ENCODE results near the gene SORBS2.
A peak's percentile ranks its signal among the peaks of the same experiment; 100 is the strongest.

The SORBS2 gene

GRCh38 chr4:185587427-185588161, 224.4 kb downstream of the SORBS2 start:
- peak; percentile 60 to 71 for DNase-seq (ENCODE audit: low read depth in 2 of 2)

- no peak for DNase-seq (ENCODE audit: low read depth in 2 of 2)
These were observed 225.0 kb downstream of the SORBS2 start for GRCh38 chr4:185587030-185587426.

- DNase-seq (ENCODE audit: low read depth in 2 of 2), result no peak
These were observed 226.8 kb downstream of the SORBS2 start for GRCh38 chr4:185585211-185585610.

GRCh38 chr4:185583813-185584212, 228.2 kb downstream of the SORBS2 start:
- DNase-seq (ENCODE audit: low read depth in 2 of 2), result no peak

GRCh38 chr4:185582651-185583400, 229.2 kb downstream of the SORBS2 start:
- DNase-seq (ENCODE audit: low read depth in 2 of 2), result no peak

- no peak for DNase-seq (ENCODE audit: low read depth in 2 of 2)
These were observed 231.3 kb downstream of the SORBS2 start for GRCh38 chr4:185580699-185581098.

- DNase-seq (ENCODE audit: low read depth in 2 of 2), result no peak
These were observed 233.7 kb downstream of the SORBS2 start for GRCh38 chr4:185578284-185578683.

GRCh38 chr4:185576962-185577950, 234.7 kb downstream of the SORBS2 start:
- no peak for DNase-seq (ENCODE audit: low read depth in 2 of 2)

- DNase-seq (ENCODE audit: low read depth in 2 of 2), result no peak
These were observed 235.6 kb downstream of the SORBS2 start for GRCh38 chr4:185576314-185576961.

- no peak for DNase-seq (ENCODE audit: low read depth in 2 of 2)
These were observed 238.3 kb downstream of the SORBS2 start for GRCh38 chr4:185573651-185574199.

GRCh38 chr4:185570727-185571126, 241.3 kb downstream of the SORBS2 start:
- no peak for DNase-seq (ENCODE audit: low read depth in 2 of 2)

GRCh38 chr4:185567381-185568376, 244.3 kb downstream of the SORBS2 start:
- DNase-seq (ENCODE audit: low read depth in 2 of 2), result no peak

GRCh38 chr4:185566972-185567371, 245.0 kb downstream of the SORBS2 start:
- DNase-seq (ENCODE audit: low read depth in 2 of 2), result no peak

- DNase-seq (ENCODE audit: low read depth in 2 of 2), result no peak
These were observed 245.6 kb downstream of the SORBS2 start for GRCh38 chr4:185566425-185566824.

- DNase-seq (ENCODE audit: low read depth in 2 of 2), result no peak
These were observed 246.3 kb downstream of the SORBS2 start for GRCh38 chr4:185565696-185566095.

- no peak for DNase-seq (ENCODE audit: low read depth in 2 of 2)
These were observed 247.6 kb downstream of the SORBS2 start for GRCh38 chr4:185564349-185564748.

- DNase-seq (ENCODE audit: low read depth in 2 of 2), result no peak
These were observed 249.5 kb downstream of the SORBS2 start for GRCh38 chr4:185562531-185562930.

GRCh38 chr4:185560316-185560715, 251.7 kb downstream of the SORBS2 start:
- DNase-seq (ENCODE audit: low read depth in 2 of 2), result no peak

GRCh38 chr4:185559915-185560281, 252.1 kb downstream of the SORBS2 start:
- no peak for DNase-seq (ENCODE audit: low read depth in 2 of 2)

Measured in stimulated activated CD4-positive, alpha-beta T cell treated with anti-CD3 and anti-CD28 coated beads, Interleukin-15, amount 100 ng/mL, for 48 hours (primary cell).